ENCODE measurements around the gene LIMS1. TPM values are rescaled to one million over a fixed set of nuclear protein-coding genes. Genes with fewer than 3 reads are reported as not detected.

The LIMS1 gene
- total and polyA plus RNA-seq, 2 of the 13 experiments (the other 11 are each of a cell fraction or from before 2014, with no cell fraction given): 38.3 to 49.6 TPM

DNA sequence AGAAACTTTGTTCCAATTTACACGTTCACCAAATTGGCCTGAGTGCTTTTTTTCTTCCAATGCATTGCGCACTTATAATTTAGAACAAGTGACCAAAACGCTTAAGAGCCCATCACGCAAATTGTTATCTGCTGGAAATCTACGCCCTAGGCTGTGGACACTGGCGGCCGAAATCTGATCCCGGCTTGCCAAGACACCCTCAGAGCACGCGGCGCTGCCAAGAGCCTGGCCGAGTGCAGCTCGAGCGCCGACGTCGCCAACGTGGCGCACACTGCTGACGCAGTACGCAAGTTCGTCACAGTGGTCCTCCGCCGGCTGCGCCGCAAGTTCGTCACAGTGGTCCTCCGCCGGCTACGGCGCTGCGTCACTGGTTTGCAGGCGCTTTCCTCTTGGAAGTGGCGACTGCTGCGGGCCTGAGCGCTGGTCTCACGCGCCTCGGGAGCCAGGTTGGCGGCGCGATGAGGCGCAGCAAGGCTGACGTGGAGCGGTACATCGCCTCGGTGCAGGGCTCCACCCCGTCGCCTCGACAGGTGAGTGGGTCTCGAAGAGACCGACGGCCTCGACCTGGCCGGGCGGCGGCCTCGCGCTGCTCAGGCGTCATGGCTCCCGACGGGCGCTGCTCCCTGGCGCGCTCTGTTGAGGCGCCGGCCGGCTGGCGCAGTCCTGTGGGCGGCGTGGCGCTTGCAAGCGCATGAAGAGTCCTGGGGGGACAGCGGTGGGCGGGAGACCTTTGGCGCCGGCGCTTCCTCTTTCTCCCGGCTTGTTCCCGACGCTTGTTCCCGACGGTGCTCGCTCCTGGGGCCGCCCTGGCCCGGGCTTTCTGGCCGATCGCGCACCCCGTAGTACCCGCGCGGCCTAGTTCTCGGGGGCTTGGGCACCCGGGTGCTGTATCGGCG is 185.1 kb downstream of the LIMS1 start, which contains the start of gene RANBP2 (continued):
- TF ChIP-seq, protein P1, sequence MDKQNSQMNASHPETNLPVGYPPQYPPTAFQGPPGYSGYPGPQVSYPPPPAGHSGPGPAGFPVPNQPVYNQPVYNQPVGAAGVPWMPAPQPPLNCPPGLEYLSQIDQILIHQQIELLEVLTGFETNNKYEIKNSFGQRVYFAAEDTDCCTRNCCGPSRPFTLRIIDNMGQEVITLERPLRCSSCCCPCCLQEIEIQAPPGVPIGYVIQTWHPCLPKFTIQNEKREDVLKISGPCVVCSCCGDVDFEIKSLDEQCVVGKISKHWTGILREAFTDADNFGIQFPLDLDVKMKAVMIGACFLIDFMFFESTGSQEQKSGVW (CRISPR knock-in tag; IDR thresholded peaks at IDR 0.05; ENCODE audit: borderline replicate concordance): 0 out of 2 replicates have a peak, but pooled peaks have one; percentile 75
- TF ChIP-seq ZNF253 (CRISPR knock-in tag; IDR thresholded peaks at IDR 0.05; ENCODE audit: borderline replicate concordance): peak; percentile 97
- peak; percentile 97 for TF ChIP-seq ZSCAN9 (CRISPR knock-in tag; IDR thresholded peaks at IDR 0.05; ENCODE audit: borderline replicate concordance)
- no peak; the same call in 1 of the 2 replicates for TF ChIP-seq ZNF10 (CRISPR knock-in tag; IDR thresholded peaks at IDR 0.05; ENCODE audit: borderline replicate concordance, low read depth)
- TF ChIP-seq ZNF629 (CRISPR knock-in tag; conservative IDR thresholded peaks at IDR 0.05): peak; percentile 50; the same call in 1 of the 2 replicates
- TF ChIP-seq, protein P2, sequence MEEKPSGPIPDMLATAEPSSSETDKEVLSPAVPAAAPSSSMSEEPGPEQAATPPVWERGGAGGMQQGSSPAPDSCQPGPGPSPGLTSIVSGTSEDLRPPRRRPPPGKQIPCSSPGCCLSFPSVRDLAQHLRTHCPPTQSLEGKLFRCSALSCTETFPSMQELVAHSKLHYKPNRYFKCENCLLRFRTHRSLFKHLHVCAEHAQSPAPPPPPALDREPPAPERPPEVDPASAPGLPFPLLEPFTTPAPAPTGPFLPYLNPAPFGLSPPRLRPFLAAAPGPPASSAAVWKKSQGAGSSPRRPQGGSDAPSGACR (CRISPR knock-in tag; IDR thresholded peaks at IDR 0.05): peak; percentile 94
- TF ChIP-seq ZNF451 (CRISPR knock-in tag; IDR thresholded peaks at IDR 0.05): peak; percentile 99
- peak; percentile 100 for TF ChIP-seq MYC (CRISPR knock-in tag; IDR thresholded peaks at IDR 0.05; ENCODE audit: borderline replicate concordance)
- TF ChIP-seq, protein P3, sequence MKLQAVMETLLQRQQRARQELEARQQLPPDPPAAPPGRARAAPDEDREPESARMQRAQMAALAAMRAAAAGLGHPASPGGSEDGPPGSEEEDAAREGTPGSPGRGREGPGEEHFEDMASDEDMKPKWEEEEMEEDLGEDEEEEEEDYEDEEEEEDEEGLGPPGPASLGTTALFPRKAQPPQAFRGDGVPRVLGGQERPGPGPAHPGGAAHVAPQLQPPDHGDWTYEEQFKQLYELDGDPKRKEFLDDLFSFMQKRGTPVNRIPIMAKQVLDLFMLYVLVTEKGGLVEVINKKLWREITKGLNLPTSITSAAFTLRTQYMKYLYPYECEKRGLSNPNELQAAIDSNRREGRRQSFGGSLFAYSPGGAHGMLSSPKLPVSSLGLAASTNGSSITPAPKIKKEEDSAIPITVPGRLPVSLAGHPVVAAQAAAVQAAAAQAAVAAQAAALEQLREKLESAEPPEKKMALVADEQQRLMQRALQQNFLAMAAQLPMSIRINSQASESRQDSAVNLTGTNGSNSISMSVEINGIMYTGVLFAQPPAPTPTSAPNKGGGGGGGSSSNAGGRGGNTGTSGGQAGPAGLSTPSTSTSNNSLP (IDR thresholded peaks at IDR 0.05; ENCODE audit: low read depth, low read length): peak; percentile 46; the same call in 1 of the 2 replicates
- TF ChIP-seq, protein P4, sequence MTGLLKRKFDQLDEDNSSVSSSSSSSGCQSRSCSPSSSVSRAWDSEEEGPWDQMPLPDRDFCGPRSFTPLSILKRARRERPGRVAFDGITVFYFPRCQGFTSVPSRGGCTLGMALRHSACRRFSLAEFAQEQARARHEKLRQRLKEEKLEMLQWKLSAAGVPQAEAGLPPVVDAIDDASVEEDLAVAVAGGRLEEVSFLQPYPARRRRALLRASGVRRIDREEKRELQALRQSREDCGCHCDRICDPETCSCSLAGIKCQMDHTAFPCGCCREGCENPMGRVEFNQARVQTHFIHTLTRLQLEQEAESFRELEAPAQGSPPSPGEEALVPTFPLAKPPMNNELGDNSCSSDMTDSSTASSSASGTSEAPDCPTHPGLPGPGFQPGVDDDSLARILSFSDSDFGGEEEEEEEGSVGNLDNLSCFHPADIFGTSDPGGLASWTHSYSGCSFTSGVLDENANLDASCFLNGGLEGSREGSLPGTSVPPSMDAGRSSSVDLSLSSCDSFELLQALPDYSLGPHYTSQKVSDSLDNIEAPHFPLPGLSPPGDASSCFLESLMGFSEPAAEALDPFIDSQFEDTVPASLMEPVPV (CRISPR knock-in tag; IDR thresholded peaks at IDR 0.05): peak; percentile 98
- TF ChIP-seq, protein P5, sequence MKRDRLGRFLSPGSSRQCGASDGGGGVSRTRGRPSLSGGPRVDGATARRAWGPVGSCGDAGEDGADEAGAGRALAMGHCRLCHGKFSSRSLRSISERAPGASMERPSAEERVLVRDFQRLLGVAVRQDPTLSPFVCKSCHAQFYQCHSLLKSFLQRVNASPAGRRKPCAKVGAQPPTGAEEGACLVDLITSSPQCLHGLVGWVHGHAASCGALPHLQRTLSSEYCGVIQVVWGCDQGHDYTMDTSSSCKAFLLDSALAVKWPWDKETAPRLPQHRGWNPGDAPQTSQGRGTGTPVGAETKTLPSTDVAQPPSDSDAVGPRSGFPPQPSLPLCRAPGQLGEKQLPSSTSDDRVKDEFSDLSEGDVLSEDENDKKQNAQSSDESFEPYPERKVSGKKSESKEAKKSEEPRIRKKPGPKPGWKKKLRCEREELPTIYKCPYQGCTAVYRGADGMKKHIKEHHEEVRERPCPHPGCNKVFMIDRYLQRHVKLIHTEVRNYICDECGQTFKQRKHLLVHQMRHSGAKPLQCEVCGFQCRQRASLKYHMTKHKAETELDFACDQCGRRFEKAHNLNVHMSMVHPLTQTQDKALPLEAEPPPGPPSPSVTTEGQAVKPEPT (CRISPR knock-in tag; IDR thresholded peaks at IDR 0.05; ENCODE audit: low read depth): peak; percentile 95
- peak; percentile 97 for TF ChIP-seq ZNF782 (CRISPR knock-in tag; IDR thresholded peaks at IDR 0.05; ENCODE audit: borderline replicate concordance)
- peak; percentile 100 for TF ChIP-seq KMT2B (CRISPR knock-in tag; IDR thresholded peaks at IDR 0.05)
- peak; percentile 100 for TF ChIP-seq DMAP1 (CRISPR knock-in tag; IDR thresholded peaks at IDR 0.05)
- TF ChIP-seq, protein P6, sequence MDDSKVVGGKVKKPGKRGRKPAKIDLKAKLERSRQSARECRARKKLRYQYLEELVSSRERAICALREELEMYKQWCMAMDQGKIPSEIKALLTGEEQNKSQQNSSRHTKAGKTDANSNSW (CRISPR knock-in tag; IDR thresholded peaks at IDR 0.05; ENCODE audit: borderline replicate concordance): no peak; the same call in 1 of the 2 replicates
- TF ChIP-seq, protein P7, sequence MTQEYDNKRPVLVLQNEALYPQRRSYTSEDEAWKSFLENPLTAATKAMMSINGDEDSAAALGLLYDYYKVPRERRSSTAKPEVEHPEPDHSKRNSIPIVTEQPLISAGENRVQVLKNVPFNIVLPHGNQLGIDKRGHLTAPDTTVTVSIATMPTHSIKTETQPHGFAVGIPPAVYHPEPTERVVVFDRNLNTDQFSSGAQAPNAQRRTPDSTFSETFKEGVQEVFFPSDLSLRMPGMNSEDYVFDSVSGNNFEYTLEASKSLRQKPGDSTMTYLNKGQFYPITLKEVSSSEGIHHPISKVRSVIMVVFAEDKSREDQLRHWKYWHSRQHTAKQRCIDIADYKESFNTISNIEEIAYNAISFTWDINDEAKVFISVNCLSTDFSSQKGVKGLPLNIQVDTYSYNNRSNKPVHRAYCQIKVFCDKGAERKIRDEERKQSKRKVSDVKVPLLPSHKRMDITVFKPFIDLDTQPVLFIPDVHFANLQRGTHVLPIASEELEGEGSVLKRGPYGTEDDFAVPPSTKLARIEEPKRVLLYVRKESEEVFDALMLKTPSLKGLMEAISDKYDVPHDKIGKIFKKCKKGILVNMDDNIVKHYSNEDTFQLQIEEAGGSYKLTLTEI (CRISPR knock-in tag; conservative IDR thresholded peaks at IDR 0.05): no peak
- TF ChIP-seq MEF2D (CRISPR knock-in tag; IDR thresholded peaks at IDR 0.05): peak; percentile 95
- no peak for TF ChIP-seq CBX2 (IDR thresholded peaks at IDR 0.05; ENCODE audit: low read depth, low read length)
- TF ChIP-seq CBX2 (CRISPR knock-in tag; IDR thresholded peaks at IDR 0.05; ENCODE audit: low read depth): peak; percentile 88; the same call in 1 of the 2 replicates
